ENCODE results near the gene PTPN18.

PTPN18 gene

DNA sequence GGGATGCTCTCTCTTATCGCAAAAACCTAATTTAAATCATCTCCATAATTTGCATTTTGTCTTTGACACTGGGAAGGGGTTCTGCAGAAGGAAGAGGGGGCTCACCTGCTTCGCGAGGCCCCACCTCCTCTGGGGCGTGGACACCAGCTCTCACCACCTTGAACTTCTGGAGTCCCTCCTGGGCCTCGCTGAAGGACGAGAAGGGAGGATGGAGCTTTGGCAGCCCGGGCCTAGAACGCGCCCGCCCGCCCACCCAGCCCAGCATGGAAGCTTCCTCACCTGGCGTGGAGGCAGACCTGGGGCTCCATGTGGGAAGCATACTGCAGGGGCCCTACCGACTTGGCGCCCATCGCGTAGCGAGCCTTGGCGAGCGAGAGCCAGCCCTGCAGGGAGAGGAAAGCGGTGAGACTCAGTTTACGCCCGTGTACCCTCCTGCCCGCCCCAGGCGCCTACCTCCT, 14.3 kb upstream of the PTPN18 start:
- DNase-seq: no peak

DNA sequence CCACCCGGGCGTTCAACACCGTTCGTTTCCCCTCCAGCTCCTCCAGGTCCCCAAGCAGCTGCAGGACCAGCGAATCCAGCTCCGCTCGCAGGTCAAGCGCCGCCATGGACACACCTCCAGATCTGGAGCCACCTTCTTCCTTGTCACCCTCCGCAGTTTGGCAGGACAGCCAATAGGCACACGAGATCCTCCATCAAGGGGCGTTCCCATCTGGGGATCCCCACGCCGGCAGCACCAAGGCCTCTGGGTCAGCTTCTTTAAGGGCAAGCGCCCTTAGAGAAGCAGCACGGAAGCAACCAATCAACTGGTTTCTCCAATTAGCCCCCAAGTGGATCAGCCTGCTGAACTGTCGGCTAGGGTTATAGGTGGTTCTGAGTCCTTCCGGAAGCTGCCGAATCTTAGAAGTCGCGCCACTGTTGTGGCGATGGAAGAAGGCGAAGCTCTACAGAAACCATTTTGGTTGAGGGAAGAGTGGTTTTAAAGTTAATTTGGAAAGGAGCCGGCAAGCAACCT, 13.8 kb upstream of the PTPN18 start:
- DNase-seq: peak; percentile 93

DNA sequence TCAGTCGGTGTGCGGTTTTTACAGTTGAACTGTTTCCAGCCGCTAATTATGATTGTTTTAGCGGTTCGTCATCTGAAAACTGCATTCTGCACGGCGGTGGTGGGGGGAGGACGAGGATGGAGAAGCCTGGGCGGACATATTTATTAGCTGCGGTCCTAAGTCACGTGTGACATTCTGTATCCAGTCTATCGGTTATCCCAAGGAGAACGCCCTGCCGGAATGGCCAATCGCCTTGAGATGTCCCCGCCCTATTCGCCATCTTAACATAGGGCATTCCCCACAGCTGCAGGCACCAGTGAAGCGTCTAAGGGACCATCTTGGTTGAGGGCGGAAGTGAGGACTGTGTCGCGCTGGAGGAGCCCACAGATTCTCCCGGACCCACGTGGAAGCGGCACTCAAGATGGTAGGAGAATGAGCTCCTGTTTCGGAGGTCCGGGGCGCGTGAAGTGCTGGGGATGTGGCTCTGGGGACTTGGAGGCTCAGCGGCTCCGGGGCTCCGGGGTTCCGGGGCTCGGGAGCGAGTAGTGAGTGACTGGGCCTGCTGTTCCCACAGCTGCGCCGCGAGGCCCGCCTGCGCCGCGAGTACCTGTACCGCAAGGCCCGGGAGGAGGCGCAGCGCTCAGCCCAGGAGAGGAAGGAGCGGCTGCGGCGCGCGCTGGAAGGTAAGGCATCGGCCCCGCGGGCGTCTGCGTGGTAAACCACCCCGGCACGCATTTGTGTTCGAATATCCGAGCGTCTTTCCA, 13.2 kb upstream of the PTPN18 start, which contains the start of gene IMP4:
TSS of gene IMP4 (plus strand) at position 365 of the 743 bp plus-strand sequence. CDS start at position 401, 36 bp downstream.
- peak; percentile 91 for DNase-seq

DNA sequence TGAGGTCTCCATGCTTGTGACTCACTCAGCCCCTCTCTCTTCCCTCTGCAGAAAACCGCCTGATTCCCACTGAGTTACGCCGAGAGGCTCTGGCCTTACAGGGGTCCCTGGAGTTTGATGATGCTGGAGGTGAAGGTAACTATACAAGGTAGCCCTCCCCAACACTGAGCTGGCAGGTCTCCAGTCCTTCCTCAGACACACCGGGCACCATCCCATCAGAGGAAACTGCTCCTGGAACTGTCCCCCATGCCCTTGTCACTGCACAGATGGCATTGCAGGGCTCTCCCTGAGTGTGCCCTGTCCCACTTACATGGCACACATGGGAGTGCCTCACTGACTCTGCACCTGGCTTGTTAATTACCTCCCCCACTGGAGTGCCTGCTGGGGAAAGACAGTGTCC, 11.3 kb upstream of the PTPN18 start:
- DNase-seq: no peak

DNA sequence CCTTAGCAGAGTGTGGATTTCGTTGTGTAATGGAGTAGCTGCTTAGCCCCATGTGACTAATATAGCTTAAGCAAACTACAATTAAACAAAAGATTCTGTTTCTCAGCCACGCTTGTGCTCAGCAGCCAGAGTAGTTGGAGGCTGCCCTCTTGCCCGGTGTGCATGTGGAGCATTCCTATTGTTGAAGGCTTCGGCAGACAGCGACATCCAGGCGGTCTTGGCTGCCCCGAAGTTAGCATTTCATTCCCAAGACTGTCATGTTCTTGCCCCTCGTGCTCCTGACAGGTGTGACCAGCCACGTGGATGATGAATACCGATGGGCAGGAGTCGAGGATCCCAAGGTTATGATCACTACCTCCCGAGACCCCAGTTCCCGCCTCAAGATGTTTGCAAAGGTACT, 10.8 kb upstream of the PTPN18 start:
- no peak for DNase-seq

DNA sequence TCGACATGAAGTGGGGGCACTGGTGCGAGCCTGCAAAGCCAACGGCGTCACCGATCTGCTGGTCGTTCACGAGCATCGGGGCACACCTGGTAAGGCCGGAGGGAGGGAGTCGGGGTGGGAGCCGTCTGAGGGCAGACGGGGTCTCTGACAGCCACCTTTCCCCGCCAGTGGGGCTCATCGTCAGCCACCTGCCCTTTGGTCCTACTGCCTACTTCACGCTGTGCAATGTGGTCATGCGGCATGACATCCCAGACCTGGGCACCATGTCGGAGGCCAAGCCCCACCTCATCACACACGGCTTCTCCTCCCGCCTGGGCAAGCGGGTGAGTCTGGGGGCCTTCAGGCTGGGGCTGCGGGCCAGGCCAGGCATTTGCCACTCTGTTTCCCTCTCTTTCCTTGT, 10.2 kb upstream of the PTPN18 start:
- no peak for DNase-seq

DNA sequence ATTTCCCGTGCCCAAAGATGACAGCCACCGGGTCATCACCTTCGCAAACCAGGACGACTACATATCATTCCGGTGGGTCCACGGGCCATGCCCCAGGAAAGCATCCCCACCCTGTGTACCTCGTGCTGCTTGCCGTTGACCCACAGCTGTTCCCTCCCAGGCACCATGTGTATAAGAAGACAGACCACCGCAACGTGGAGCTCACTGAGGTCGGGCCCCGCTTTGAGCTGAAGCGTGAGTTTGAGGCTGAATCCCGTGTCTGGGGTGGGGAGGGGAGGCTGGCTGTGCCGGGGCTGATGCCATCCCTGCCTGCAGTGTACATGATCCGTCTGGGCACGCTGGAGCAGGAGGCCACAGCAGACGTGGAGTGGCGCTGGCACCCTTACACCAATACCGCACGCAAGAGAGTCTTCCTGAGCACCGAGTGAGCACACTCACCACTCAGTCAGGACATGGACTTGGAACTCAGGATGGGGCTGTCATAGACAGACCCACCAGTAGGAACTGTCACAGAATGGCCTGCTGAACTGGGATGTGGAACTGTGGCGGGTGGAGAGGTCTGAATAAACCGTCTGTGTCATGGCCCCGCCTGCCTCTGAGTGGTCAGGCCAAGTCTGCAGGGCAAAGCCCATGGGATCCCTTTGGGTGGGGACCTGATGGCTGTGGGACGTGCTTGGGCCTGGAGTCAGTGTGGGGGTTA, 9.7 kb upstream of the PTPN18 start:
- no peak for DNase-seq

DNA sequence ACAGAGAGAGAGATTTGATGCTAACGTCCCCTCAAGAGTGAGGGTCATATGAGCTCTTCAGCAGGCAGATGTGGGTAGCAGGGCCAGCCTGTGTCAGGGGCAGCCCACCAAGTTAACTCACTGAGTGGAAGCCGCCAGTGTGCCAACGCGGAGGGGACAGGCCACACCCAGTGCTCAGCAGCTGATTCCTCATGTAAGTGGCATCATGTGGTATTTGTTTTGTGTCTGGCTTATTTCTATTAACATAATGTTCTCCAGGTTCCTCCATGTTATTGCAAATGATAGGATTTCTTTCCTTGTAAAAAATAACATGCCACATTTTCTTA, 9.2 kb upstream of the PTPN18 start:
- DNase-seq: no peak

DNA sequence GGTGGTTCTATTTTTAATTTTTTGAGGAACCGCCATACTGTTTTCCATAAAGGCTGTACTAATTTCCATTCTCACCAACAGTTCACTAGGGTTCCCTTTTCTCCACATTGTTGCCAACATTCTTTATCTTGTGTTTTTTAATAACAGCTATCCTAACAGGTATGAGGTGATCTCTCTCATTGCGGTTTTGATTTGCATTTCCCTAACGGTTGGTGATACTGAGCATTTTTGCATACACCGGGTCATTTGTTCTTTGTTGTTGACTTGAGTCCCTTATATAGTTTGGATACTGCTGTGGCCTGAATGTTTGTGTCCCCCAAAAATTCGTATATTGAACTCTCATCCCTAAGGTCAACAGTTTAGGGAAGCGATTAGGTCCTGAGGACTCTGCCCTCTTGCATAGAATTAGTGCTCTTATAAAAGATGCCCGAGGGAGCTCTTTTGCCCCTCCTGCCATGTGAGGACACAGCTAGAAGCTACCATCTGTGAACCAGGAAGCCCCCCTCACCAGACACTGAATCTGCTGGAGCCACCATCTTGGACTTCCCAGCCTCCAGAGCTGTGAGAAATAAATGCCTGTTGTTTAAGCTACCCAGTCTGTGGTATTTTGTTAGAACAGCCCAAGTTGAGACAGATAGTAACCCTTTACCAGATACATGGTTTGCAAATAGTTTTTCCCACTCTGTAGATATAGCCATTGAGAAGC, 8.5 kb upstream of the PTPN18 start:
- DNase-seq: no peak

DNA sequence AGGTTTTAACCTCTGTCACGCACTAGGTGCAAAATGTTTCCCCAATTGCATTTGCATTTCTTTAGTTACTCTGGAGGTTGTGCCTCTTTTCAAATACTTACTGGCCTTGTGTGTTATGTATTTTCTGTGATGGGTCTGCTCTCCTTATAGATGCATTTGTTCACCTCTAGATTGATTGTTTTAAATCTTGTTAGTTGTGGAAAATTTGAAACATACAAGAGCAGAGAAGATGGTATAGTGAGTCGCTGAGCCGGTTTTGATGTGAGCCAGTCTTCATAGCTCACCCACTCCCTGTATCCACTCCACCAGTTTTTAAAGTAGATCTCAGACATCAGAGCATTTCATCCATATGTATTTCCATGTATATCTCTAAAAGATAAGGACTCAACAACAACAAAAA, 6.7 kb upstream of the PTPN18 start:
- no peak for DNase-seq

DNA sequence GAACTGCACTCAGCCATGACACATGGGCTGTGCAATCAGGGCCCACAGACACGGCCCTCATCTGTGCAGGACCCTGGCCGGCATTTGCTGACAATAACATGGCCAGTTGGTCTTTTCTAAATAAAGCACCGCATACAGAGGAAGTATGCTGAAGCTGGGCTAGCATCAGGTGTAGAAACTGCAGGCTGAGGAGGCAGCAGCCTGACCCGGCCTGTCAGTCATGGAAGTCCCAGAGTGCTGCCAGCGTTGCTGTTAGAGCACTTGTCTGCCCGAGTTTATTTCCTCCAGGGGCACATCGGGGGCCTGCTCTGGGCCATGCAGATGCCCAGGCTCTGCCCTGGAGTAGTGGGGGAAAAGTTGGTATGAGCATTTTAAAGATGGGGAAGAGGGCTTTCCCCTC, 4.1 kb upstream of the PTPN18 start:
- DNase-seq: no peak

DNA sequence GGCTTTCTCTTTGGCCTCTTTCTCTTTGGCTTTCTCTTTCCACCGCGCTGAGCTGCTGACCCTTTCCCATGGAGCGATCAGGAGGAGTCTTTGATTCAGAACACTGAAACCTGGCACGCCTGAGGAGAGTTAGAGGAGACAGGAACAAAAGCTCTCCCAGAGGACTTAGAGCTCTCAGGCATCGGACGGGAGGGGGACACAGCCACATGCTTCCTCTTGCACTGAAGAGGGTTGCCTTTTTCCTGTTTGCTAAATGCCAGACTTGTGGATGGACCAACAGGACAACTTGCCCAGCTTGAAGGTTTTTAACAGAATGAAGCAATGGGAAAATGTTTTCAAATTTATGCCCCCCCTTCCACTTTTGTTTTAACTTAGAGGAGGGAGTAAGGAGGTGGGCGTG, 3.6 kb upstream of the PTPN18 start:
- no peak for DNase-seq

DNA sequence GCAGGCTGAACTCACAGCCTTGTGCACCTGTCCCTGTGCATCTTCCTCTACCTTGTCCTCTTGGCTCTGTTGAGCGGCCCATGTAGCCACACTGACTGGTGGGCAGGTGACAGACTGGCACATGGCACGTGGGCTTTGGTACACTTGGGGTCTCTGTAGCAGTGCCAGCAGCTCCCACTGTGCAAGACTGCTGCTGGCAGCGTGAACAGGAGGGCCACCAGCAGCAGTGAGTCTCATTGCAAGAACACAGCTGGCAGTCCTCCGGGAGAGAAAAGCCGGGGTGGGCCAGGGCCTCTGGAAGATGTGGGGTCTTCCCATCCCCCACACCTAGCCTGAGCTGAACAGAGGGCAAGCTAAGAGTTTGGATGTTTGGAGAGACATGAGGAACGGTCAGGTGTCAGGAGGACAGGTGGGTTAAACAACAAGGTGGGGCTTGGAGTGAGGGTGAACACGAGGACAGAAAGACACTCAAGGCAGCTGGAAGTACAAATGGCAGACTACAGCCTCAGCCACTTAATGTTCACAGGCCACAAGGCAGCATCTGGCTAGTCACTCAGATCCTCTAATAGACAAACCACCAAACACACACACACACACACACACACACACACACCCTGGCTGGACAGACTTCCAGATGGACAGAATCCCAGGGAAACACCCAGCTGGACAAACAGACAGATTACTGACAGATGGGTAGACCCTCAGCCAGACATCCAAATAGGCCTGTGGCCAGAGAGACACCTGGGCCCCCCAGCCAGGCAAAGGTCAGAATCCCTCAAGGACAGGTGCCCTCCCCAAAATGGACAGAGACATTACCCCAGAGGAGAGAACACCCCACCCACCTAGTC, 2.3 kb upstream of the PTPN18 start:
- DNase-seq: no peak

DNA sequence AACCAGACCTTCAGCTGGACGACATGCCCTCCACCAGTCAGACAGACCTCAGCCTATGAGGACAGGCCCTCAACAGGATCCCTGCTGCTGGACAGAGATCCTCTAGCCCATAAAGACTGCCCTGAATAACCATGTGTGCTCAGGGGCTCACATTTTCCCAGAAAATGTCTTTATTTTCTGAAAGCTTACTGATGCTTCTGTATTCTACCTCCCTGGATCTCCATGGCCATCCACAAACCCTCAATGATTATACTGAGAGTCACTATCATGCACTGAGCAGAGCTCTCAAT, 1.8 kb upstream of the PTPN18 start:
- no peak for DNase-seq

DNA sequence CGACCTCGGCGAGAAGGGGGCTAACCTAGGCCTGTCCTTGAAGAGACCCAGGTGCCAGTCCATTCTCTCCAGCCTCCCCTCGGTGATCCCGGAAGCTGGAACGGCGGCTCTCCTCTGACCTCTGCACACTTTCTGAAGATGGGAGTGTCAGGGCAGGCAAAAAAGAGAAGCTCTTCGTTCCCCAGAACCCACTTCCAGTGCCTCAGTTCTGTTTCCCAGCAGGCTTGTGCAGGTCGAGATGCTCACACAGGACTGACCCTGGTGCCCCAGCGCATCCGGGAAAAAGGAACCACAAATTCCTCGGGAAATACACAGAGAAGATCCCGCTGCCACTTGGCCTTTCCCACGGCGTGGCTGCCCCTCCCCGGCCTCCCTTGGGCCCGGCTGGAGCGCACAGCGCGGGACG, 681 bp upstream of the PTPN18 start:
- DNase-seq: no peak

DNA sequence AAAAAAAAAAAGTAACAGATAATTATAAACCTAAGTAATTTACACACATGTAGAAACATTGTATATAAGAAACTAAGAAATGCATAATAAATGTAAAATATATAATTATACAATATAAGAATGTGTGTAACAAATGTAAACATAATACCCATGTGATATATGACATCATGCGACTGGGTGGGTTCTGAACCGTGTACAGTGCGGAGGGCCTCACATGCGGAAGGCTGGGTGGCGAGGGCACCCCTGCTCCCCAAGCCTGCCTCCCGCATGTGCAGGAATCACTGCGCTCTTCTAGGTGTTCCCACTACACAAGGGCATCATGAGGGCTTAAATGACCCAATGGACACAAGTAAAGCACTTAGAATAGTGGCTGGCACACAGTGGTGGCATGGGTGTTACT, 2.0 kb downstream of the PTPN18 start:
- DNase-seq: no peak

DNA sequence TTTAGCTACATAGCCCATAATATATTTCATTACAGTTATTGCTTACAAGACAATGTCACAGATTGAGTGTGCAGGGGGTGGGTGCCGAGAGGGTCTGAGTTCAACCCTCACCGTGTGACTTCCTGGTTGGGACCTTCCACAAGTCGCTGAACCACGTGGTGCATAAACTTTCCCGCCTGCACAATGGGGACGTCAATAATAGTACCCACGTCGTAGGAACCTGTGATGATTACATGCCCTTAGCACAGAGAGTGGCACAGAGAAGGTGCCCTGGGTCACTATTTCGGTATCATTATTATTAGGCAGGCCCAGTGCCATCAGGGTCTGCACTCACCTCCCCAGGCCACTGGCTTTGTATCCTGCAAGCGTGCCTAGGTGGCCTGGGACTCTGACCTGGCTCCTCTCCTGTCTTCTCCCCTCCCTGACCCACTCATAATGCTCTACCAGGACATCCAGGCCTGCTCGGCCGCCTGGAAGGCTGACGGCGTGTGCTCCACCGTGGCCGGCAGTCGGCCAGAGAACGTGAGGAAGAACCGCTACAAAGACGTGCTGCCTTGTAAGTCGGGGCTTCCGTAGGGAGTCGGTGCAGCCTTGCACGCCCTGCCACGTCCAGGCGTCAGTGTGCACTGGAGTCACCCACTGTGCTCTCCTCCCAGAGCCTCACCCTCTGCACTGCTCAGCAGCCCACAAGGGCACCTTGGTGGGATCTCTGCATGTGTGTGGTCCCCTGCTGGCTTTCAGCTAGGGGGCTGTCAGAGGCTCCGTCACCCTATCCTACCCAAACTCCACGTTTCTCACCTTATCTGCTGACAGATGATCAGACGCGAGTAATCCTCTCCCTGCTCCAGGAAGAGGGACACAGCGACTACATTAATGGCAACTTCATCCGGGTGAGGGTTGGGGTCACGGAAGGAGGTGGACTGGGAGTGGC, 2.8 kb downstream of the PTPN18 start:
- no peak for DNase-seq

DNA sequence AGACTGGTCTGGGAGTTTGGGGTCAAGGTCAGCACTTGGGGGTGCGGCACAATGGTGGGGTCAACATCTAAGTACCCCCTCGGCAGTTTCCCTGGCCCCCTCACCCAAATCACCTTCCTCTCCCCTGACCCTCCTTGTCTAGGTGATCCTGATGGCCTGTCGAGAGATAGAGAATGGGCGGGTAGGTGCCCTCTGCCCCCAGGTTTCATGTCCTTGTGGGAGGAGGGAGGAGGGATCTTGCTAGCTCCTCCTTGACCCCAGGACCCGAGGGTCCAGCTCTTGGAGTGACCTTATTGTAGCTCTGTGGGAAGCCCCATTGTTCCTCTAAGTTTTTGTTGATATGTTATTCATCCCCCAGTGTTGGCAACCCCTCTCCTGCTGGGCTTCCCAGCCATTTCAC, 3.6 kb downstream of the PTPN18 start:
- DNase-seq: no peak

DNA sequence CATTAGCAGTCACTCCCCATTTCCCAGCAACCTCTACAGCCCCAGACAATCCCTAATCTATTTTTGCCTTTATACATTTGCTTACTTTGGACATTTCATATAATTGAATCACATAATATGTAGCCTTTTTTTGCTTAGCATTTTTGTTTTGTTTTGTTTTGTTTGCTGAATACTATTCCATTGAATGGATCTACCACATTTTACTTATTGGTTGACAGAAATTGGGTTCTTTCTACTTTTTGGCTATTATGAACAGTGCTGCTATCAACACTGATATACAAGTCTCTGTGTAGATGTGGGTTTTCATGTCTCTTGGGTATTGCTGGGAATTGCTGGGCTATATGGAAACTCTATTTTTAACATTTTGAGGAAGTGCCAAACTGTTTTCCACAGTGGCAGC, 7.6 kb downstream of the PTPN18 start:
- no peak for DNase-seq

DNA sequence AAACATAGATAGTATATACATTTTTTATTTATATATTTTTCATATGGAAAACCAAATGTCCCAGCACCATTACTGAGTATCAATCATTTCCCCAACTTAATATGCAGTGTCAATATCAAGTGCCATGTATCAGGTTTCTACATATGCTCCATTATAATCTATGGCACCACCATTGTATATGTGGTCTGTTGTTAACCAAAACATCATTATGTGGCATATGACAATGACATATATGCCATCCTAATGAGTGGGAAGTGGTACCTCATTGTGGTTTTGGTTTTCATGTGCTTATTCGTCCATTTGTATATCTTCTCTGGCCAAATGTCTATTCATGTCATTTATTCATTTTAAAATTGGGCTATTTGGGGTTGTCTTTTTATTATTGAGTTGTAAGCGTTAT, 9.2 kb downstream of the PTPN18 start:
- DNase-seq: no peak

DNA sequence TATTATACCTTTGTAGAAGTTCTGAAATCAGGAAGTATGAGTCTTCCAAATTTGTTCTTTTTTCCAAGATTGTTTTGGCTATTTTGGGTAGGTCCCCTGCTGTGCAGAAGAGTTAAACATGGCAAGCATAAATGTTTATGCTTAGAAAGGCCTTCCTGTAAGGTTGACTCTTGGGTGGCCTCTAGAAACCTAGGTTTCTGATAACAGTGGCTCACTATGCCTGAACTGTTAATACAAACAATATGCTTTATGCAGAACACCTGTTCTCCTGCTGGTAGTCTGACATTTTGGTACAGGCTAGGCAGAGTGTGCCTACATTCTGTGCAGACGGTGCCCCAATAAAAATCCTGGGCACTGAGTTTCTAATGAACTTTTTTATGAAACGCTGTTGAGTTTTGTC, 10.1 kb downstream of the PTPN18 start:
- DNase-seq: no peak

DNA sequence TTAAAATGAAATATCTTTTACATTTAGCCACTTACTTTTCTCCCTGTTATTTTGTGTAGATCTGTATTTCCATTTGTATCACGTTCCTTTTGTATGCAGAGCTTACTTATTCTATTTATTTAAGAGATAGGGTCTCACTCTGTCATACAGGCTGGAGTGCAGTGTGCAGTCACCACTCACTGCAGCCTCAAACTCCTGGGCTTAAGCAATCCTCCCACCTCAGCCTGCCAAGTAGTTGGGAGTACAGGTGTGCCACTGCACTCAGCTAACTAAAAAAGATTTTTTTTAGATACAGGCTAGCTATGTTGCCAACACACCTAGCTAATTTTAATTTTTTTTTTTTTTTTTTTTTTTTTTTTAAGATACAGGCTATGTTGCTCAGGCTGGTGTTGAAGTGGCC, 10.9 kb downstream of the PTPN18 start:
- DNase-seq: no peak
